Mesenchymal stem cell (in vitro differentiated cells and primary cell): ENCODE results near the gene OR2V2.
"Not testable (repeated sequence)": the region's sequence is repeated elsewhere in the genome, so short reads cannot be mapped to it uniquely, and the experiment has no call there.

Experiments used
- DNase-seq: peaks from one replicate; pipeline ENCODE4 v3.0.0-alpha.2; 2013
- H2AFZ ChIP-seq: one replicate; pipeline ENCODE4 v1.6.1; 2013; ENCODE audit warnings: low read depth, mild to moderate bottlenecking, control low read depth, inconsistent platforms, low read length, moderate library complexity
- H2AK5ac ChIP-seq: 2 replicates; pipeline ENCODE4 v1.6.1; 2013; ENCODE audit warnings: low read length, moderate library complexity, mild to moderate bottlenecking, inconsistent platforms; ENCODE audit not compliant: severe bottlenecking
- H2BK120ac ChIP-seq: one replicate; pipeline ENCODE4 v1.6.1; 2013; ENCODE audit warnings: low read depth, mild to moderate bottlenecking, inconsistent platforms, low read length, moderate library complexity
- H2BK12ac ChIP-seq, 2 experiments: one replicate each; pipeline ENCODE4 v1.6.1; 2013; ENCODE audit warnings: inconsistent platforms in 2 of 2, low read length in 2 of 2, mild to moderate bottlenecking in 2 of 2, moderate library complexity in 2 of 2, control low read depth in 1 of 2
- H2BK15ac ChIP-seq: one replicate; pipeline ENCODE4 v1.6.1; 2013; ENCODE audit warnings: mild to moderate bottlenecking, low read depth, inconsistent platforms; ENCODE audit not compliant: poor library complexity, severe bottlenecking
- H2BK5ac ChIP-seq: 2 replicates; pipeline ENCODE4 v1.6.1; 2013; ENCODE audit warnings: low read depth, mild to moderate bottlenecking, low read length, control low read depth, inconsistent platforms; ENCODE audit not compliant: poor library complexity, severe bottlenecking
- H3K14ac ChIP-seq, 2 experiments: one replicate each; pipeline ENCODE4 v1.6.1; 2013; ENCODE audit warnings: inconsistent platforms in 2 of 2, low read length in 2 of 2, control low read depth in 1 of 2, mild to moderate bottlenecking in 1 of 2, moderate library complexity in 1 of 2
- H3K18ac ChIP-seq, 2 experiments: one replicate each; pipeline ENCODE4 v1.6.1; 2013; ENCODE audit warnings: inconsistent platforms in 2 of 2, low read length in 2 of 2, control low read depth in 1 of 2, low read depth in 1 of 2, mild to moderate bottlenecking in 1 of 2
- H3K23ac ChIP-seq, 2 experiments: one replicate each; pipeline ENCODE4 v1.6.1; 2013; ENCODE audit warnings: inconsistent platforms in 2 of 2, low read length in 2 of 2, mild to moderate bottlenecking in 2 of 2, moderate library complexity in 2 of 2, control low read depth in 1 of 2
- H3K27ac ChIP-seq: 2 replicates; pipeline ENCODE4 v1.5.1; 2013; ENCODE audit warnings: mild to moderate bottlenecking, moderate library complexity, low read length, control low read depth, inconsistent platforms; ENCODE audit not compliant: poor library complexity, severe bottlenecking
- H3K27me3 ChIP-seq, 2 experiments: 2 replicates each; pipeline versions ENCODE4 v1.6.1 to v1.7.0; 2013; ENCODE audit warnings: low read length in 2 of 2, mild to moderate bottlenecking in 2 of 2, moderate library complexity in 2 of 2, control low read depth in 1 of 2, inconsistent platforms in 1 of 2; ENCODE audit not compliant: control insufficient read depth in 1 of 2, insufficient read depth in 1 of 2
- H3K36me3 ChIP-seq, 2 experiments: 2 replicates each; pipeline versions ENCODE4 v1.6.1 to v1.7.0; 2013; ENCODE audit warnings: low read length in 2 of 2, control low read depth in 1 of 2, inconsistent platforms in 1 of 2, low read depth in 1 of 2, mild to moderate bottlenecking in 1 of 2; ENCODE audit not compliant: insufficient read depth in 2 of 2, control insufficient read depth in 1 of 2
- H3K4ac ChIP-seq, 2 experiments: one replicate each; pipeline ENCODE4 v1.6.1; 2013; ENCODE audit warnings: inconsistent platforms in 2 of 2, low read length in 2 of 2, mild to moderate bottlenecking in 2 of 2, moderate library complexity in 2 of 2, control low read depth in 1 of 2, low read depth in 1 of 2
- H3K4me1 ChIP-seq: 2 replicates; pipeline ENCODE4 v1.6.1; 2013; ENCODE audit warnings: low read depth, low read length, control low read depth; ENCODE audit not compliant: control insufficient read depth, insufficient read depth
- H3K4me2 ChIP-seq: 2 replicates; pipeline ENCODE4 v1.6.1; 2013; ENCODE audit warnings: low read length, mild to moderate bottlenecking, inconsistent platforms; ENCODE audit not compliant: poor library complexity, severe bottlenecking
- H3K4me3 ChIP-seq, 2 experiments: 2 replicates each; pipeline versions ENCODE4 v1.5.1 to v1.7.0; 2013; ENCODE audit warnings: low read length in 2 of 2, mild to moderate bottlenecking in 2 of 2, control low read depth in 1 of 2, low read depth in 1 of 2; ENCODE audit not compliant: insufficient read depth in 1 of 2
- H3K79me1 ChIP-seq: replicated peaks from 2 replicates; pipeline ENCODE4 v1.6.1; 2013; ENCODE audit warnings: mild to moderate bottlenecking, control low read depth, low read length, inconsistent platforms; ENCODE audit not compliant: poor library complexity, severe bottlenecking
- H3K9ac ChIP-seq: 2 replicates; pipeline ENCODE4 v1.7.0; 2013; ENCODE audit warnings: mild to moderate bottlenecking, low read length, moderate library complexity
- H3K9me3 ChIP-seq: 2 replicates; pipeline ENCODE4 v1.7.0; 2013; ENCODE audit warnings: mild to moderate bottlenecking, low read length; ENCODE audit not compliant: control insufficient read depth
- H4K8ac ChIP-seq: one replicate; pipeline ENCODE4 v1.6.1; 2013; ENCODE audit warnings: inconsistent platforms, mild to moderate bottlenecking, low read length, moderate library complexity
- H4K91ac ChIP-seq: one replicate; pipeline ENCODE4 v1.6.1; 2013; ENCODE audit warnings: mild to moderate bottlenecking, low read length, inconsistent platforms
- WGBS: methylation state at CpG from one replicate; pipeline ENCODE4 v1.1.7; 2013; ENCODE audit warnings: mixed read lengths; 5-methylcytosine and 5-hydroxymethylcytosine counted together

OR2V2 gene

DNA sequence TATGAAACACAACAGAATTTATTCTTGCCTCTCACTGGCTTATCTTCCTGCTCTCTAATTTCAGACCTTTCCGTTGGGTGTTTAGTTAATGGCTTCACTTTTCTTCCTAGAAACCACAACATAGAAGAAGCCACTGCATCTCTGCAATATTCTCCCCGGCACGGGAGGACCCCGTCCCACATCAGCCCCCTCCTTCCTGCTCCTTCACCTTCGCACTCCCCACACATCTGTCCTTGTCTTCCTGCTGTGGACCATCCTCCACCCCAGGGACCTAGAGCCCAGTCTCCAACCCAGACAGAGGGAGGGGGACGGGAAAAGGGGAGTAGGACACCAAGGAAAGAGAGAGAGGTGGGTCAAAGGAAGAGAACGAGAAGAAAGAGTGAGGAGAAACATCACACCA lies 17.8 kb upstream of the OR2V2 start:
- no peak overlapping the region for H2BK15ac ChIP-seq
- peaks cover 8% of the 10 kb centered on the region for H3K4me1 ChIP-seq
- peaks cover 41% of the 10 kb centered on the region in 2 experiments for H3K27me3 ChIP-seq
- peaks cover 0 to 4% of the 10 kb centered on the region in 2 experiments for H3K36me3 ChIP-seq
- WGBS = 87% methylated on average over 4 of the region's 7 CpGs
- no peak overlapping the region for H3K14ac ChIP-seq
- H2AK5ac ChIP-seq = no peak overlapping the region
- no peak overlapping the region for H2BK5ac ChIP-seq
- no peak overlapping the region for H2BK12ac ChIP-seq
- H3K4me3 ChIP-seq = no peak overlapping the region
- no peak overlapping the region for H4K91ac ChIP-seq
- H4K8ac ChIP-seq = no peak overlapping the region
- no peak overlapping the region for H3K4me2 ChIP-seq
- H2AFZ ChIP-seq = no peak overlapping the region
- no peak overlapping the region for H3K4ac ChIP-seq
- H3K23ac ChIP-seq = no peak overlapping the region
- H2BK120ac ChIP-seq = no peak overlapping the region
- no peak overlapping the region for H3K18ac ChIP-seq
- H3K27ac ChIP-seq = no peak overlapping the region
- no peaks in the 10 kb centered on the region for H3K79me1 ChIP-seq
- H3K9ac ChIP-seq = no peak overlapping the region
- no peaks in the 10 kb centered on the region for H3K9me3 ChIP-seq
- no peak for DNase-seq

DNA sequence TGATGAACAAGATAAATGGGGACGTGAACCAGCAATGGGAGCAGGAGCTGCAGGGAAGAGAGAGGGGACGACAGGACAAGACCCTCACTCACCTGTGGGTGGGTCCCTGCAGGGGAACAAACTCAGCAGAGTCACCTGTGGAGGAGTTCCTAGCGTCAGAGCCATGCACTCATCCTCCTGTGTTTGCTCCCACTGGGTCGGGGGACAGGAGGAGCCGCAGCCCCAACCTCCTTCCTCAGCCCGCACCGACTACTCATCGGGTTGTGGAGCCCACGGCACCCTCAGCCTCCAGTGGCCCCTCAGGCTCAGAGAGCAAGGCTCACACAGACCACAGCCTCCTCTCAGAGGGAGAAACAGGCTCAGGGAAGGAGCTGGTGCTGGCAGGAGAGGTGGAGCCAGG lies 17.3 kb upstream of the OR2V2 start:
- H2BK12ac ChIP-seq, H3K36me3 ChIP-seq, H3K79me1 ChIP-seq, H3K9ac ChIP-seq, H2BK120ac ChIP-seq, H3K4ac ChIP-seq, H3K4me3 ChIP-seq, H3K14ac ChIP-seq, H2BK15ac ChIP-seq, H2AK5ac ChIP-seq, H3K4me2 ChIP-seq, H2BK5ac ChIP-seq, H4K91ac ChIP-seq, H2AFZ ChIP-seq, H3K4me1 ChIP-seq, H3K18ac ChIP-seq, H3K23ac ChIP-seq, H3K9me3 ChIP-seq, H4K8ac ChIP-seq, DNase-seq, H3K27ac ChIP-seq: not testable (repeated sequence)
- peaks cover 41% of the 10 kb centered on the region in 2 experiments for H3K27me3 ChIP-seq
- WGBS = 58% methylated on average over 3 of the region's 9 CpGs

DNA sequence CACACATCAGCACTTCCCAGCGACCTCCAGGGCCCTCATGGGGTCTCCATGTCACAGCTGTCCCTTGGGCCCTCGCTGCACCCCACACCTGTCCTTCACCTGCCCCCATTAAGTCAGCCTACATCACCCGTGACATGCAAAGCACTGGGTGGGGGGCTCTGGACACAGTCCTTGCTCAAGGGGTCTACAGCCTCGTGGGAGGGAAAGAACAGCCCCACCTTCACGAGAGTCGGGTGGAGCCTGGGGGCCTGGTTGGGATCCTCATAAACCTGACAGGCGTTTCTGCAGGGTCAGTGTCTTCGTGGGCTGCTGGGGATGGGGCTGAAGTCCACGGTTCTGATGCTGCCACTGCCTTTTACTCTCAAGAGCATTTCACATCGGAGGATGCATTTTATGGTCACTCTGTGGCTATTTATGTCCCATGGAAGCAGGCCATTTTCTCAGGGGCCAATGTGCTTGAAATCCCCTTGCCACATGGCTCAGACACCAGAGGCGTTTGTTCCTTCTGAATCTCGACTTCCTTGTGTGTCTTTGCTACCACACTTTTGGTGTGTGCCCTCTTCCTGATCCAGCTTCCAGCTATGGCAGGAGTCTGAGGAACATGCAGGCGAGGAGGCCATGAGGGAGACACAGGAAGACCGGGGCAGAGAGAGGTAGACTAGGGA lies 16.4 kb upstream of the OR2V2 start, which contains the start of gene OR2V1:
Gene OR2V1 (minus strand): TSS at position 338 of the 665 bp plus-strand sequence. CDS start 5,865 bp downstream, outside the sequence.
- H3K4ac ChIP-seq = no peak within 1 kb of the TSS
- no peak within 1 kb of the TSS for H2BK5ac ChIP-seq
- H3K4me3 ChIP-seq = no peak within 1 kb of the TSS
- no peak within 1 kb of the TSS for H3K18ac ChIP-seq
- H3K14ac ChIP-seq = no peak within 1 kb of the TSS
- H3K9ac ChIP-seq = no peak within 1 kb of the TSS
- H3K9me3 ChIP-seq = no peaks in the 10 kb centered on the region
- no peak within 1 kb of the TSS for H3K23ac ChIP-seq
- no peak within 1 kb of the TSS for H4K91ac ChIP-seq
- H3K4me2 ChIP-seq = no peak within 1 kb of the TSS
- H3K36me3 ChIP-seq = peaks cover 0 to 4% of the 10 kb centered on the region in 2 experiments
- no peak within 1 kb of the TSS for H2AFZ ChIP-seq
- no peaks in the 10 kb centered on the region for H3K79me1 ChIP-seq
- no peak within 1 kb of the TSS for H2AK5ac ChIP-seq
- no peak for DNase-seq
- no peak within 1 kb of the TSS for H3K27ac ChIP-seq
- no peak within 1 kb of the TSS for H4K8ac ChIP-seq
- no peak within 1 kb of the TSS for H2BK120ac ChIP-seq
- no peak within 1 kb of the TSS for H2BK15ac ChIP-seq
- H3K4me1 ChIP-seq = peaks cover 9% of the 10 kb centered on the region
- H3K27me3 ChIP-seq = peaks cover 41% of the 10 kb centered on the region in 2 experiments
- WGBS = 57% methylated on average over 12 of the region's 14 CpGs
- no peak within 1 kb of the TSS for H2BK12ac ChIP-seq

DNA sequence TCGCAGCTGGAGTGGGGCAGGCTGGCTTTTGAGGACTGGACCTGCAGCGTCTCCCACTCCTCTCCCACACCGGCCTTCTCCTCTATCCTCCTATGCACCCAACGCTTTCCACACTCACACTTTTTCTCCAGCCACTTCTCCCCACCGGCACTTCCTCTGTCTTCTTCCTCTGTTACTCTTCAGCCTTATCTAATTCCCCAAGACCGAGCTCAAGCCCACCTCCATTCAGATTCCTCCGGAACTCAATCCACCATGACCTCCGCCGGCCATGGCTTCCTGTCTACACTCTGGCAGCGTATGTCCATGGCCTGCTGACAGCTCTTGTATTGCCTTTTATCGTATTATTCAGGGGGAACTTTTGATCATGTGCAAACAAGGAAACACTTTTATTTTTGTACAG lies 15.9 kb upstream of the OR2V2 start:
- H2BK5ac ChIP-seq = no peak overlapping the region
- peaks cover 9% of the 10 kb centered on the region for H3K4me1 ChIP-seq
- H2BK12ac ChIP-seq = no peak overlapping the region
- H3K4me2 ChIP-seq = no peak overlapping the region
- WGBS = 90% methylated on average over 11 of the region's 11 CpGs
- no peak overlapping the region for H3K4ac ChIP-seq
- H3K36me3 ChIP-seq = peaks cover 0 to 4% of the 10 kb centered on the region in 2 experiments
- DNase-seq = no peak
- H3K14ac ChIP-seq = no peak overlapping the region
- H3K27ac ChIP-seq = no peak overlapping the region
- H4K8ac ChIP-seq = no peak overlapping the region
- peaks cover 39 to 40% of the 10 kb centered on the region in 2 experiments for H3K27me3 ChIP-seq
- no peak overlapping the region for H3K9ac ChIP-seq
- H2BK15ac ChIP-seq = no peak overlapping the region
- H2BK120ac ChIP-seq = no peak overlapping the region
- no peaks in the 10 kb centered on the region for H3K79me1 ChIP-seq
- H3K9me3 ChIP-seq = no peaks in the 10 kb centered on the region
- H3K4me3 ChIP-seq = no peak overlapping the region
- no peak overlapping the region for H3K18ac ChIP-seq
- no peak overlapping the region for H2AK5ac ChIP-seq
- H4K91ac ChIP-seq = no peak overlapping the region
- H2AFZ ChIP-seq = no peak overlapping the region
- H3K23ac ChIP-seq = no peak overlapping the region
